K562 (cell line): ENCODE measurements around the gene ABLIM1. TPM values are rescaled to one million over a fixed set of nuclear protein-coding genes. Genes with fewer than 3 reads are reported as not detected.

ENCODE experiments used
- CTCFL ChIP-seq: IDR thresholded peaks from 2 replicates; pipeline ENCODE4 v1.6.1; 2011; ENCODE audit warnings: borderline replicate concordance, low read depth, mild to moderate bottlenecking, moderate library complexity, low read length; ENCODE audit not compliant: insufficient read depth, poor library complexity, severe bottlenecking
- MCM3 ChIP-seq: fragments of 450-650 bp; IDR thresholded peaks from 2 replicates; pipeline ENCODE4 v1.6.1; 2016
- MTF1 ChIP-seq: fragments of 250-450 bp; sonication (Bioruptor Pico); IDR thresholded peaks from 2 replicates; pipeline ENCODE4 v1.9.0; 2021; ENCODE audit warnings: moderate library complexity, mild to moderate bottlenecking, inconsistent platforms, borderline replicate concordance
- RBBP5 ChIP-seq: fragments of 200-600 bp; sonication (generic); IDR thresholded peaks from 2 replicates; pipeline ENCODE4 v1.6.1; 2012; ENCODE audit warnings: borderline replicate concordance, mild to moderate bottlenecking, low read length, control low read depth, inconsistent platforms; ENCODE audit not compliant: insufficient read depth, poor library complexity, severe bottlenecking
- ZFX ChIP-seq: sonication (generic); formaldehyde crosslinking; IDR thresholded peaks from 2 replicates; pipeline ENCODE4 v1.8.0; 2022; ENCODE audit warnings: mild to moderate bottlenecking, missing genetic modification reagents, moderate library complexity
- polyA plus RNA-seq, 8 experiments: library from polyadenylated mRNA; depleted of rRNA in 4 of 8; stranded (reverse) in 5 of 8; unstranded in 3 of 8; fragments of >200 nt; fragmentation: Nextera tagmentation in 2 of 8; fragmentation: Illumina TruSeq in 1 of 8; extraction: Ambion mirVana in 2 of 8; extraction: Trizol in 1 of 8; gene quantifications; 2 replicates each; pipeline versions ENCODE4 v1.2.1 to v1.2.3, GENCODE V29; 2011 to 2014; ENCODE audit warnings: inconsistent platforms in 1 of 8, missing spikeins in 1 of 8
- total RNA-seq, 7 experiments: library from RNA; depleted of rRNA in 6 of 7; stranded (reverse); fragments of >200 nt in 6 of 7; fragmentation: Illumina TruSeq in 2 of 7; extraction: Trizol in 2 of 7; gene quantifications; 2 replicates each; pipeline versions ENCODE4 v1.2.1 to v1.2.3, GENCODE V29; 2011 to 2021; ENCODE audit warnings: low replicate concordance in 1 of 7
- TF ChIP-seq, protein P1 (sequence below), 2 experiments: fragments of 450-650 bp; formaldehyde crosslinking in 1 of 2; IDR thresholded peaks; 2 replicates each; pipeline versions ENCODE4 v1.4.0 to v1.6.1; 2014 to 2020; ENCODE audit warnings: mild to moderate bottlenecking in 2 of 2, borderline replicate concordance in 1 of 2, low read depth in 1 of 2

The ABLIM1 gene
- total and polyA plus RNA-seq, 9 of the 15 experiments (the other 6 are each of a cell fraction or from before 2014, with no cell fraction given) = 0.07 to 0.49 (median 0.14) TPM; not detected in 6

DNA sequence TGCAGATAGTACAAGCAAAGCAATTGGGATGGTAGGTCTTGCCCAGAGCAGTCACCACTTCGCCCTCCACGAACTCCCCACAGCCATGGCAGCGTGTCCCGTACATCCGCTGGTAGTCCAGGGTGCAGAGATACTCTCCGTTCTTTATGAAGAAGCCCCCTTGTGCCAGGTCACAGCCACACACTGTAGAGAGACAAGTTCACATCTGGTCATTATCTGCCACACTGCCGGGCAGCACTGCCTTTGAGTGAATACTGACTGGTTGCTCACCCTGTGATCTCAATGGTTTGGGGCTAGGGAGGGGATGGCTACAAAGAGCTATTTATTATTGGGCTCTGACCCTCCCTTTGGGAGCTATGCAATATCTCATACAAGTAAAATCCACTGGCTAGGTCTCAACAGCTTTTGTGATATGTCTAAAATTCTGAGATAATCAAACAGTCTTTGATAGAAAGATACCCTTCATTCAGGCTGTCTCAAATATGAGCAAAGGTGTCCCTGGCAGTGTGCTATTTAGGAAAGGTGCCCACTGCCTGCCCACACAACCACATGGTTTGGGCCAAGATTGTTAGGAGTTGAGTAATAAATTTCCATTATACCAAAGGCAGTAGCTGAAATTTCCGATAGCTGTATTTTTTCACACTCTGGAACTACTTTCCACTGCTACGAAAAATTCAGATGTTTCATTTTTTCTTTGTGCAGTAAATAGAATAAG, 82.5 kb downstream of the ABLIM1 start (continued):
- TF ChIP-seq, protein P1, sequence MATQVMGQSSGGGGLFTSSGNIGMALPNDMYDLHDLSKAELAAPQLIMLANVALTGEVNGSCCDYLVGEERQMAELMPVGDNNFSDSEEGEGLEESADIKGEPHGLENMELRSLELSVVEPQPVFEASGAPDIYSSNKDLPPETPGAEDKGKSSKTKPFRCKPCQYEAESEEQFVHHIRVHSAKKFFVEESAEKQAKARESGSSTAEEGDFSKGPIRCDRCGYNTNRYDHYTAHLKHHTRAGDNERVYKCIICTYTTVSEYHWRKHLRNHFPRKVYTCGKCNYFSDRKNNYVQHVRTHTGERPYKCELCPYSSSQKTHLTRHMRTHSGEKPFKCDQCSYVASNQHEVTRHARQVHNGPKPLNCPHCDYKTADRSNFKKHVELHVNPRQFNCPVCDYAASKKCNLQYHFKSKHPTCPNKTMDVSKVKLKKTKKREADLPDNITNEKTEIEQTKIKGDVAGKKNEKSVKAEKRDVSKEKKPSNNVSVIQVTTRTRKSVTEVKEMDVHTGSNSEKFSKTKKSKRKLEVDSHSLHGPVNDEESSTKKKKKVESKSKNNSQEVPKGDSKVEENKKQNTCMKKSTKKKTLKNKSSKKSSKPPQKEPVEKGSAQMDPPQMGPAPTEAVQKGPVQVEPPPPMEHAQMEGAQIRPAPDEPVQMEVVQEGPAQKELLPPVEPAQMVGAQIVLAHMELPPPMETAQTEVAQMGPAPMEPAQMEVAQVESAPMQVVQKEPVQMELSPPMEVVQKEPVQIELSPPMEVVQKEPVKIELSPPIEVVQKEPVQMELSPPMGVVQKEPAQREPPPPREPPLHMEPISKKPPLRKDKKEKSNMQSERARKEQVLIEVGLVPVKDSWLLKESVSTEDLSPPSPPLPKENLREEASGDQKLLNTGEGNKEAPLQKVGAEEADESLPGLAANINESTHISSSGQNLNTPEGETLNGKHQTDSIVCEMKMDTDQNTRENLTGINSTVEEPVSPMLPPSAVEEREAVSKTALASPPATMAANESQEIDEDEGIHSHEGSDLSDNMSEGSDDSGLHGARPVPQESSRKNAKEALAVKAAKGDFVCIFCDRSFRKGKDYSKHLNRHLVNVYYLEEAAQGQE (IDR thresholded peaks at IDR 0.05; ENCODE audit: borderline replicate concordance) = no peak
- TF ChIP-seq, protein P1 (CRISPR knock-in tag; IDR thresholded peaks at IDR 0.05; ENCODE audit: low read depth) = no peak
- no peak for TF ChIP-seq MCM3
- no peak for TF ChIP-seq CTCFL
- TF ChIP-seq RBBP5 = no peak
- TF ChIP-seq MTF1 (CRISPR knock-in tag) = no peak
- TF ChIP-seq ZFX = no peak
